Duodenal mucosa (tissue), 2 donors: ENCODE results near the gene OLIG3.

Experiments used
- H3K27ac ChIP-seq: one replicate; pipeline ENCODE4 v1.7.0; 2013; ENCODE audit warnings: low read depth, low read length
- H3K27me3 ChIP-seq, 2 donors: one replicate each; pipeline ENCODE4 v1.7.0; 2013; ENCODE audit warnings: low read length in 2 of 2, control low read depth in 1 of 2; ENCODE audit not compliant: insufficient read depth in 2 of 2, control insufficient read depth in 1 of 2
- H3K36me3 ChIP-seq, 2 donors: one replicate each; pipeline ENCODE4 v1.7.0; 2013; ENCODE audit warnings: low read length in 2 of 2, control low read depth in 1 of 2; ENCODE audit not compliant: insufficient read depth in 2 of 2, control insufficient read depth in 1 of 2
- H3K4me1 ChIP-seq, 2 donors: one replicate each; pipeline ENCODE4 v1.7.0; 2013; ENCODE audit warnings: low read length in 2 of 2, control low read depth in 1 of 2; ENCODE audit not compliant: insufficient read depth in 2 of 2, control insufficient read depth in 1 of 2
- H3K4me3 ChIP-seq, 2 donors: one replicate each; pipeline ENCODE4 v1.7.0; 2013; ENCODE audit warnings: low read length in 2 of 2, low read depth in 1 of 2
- H3K9ac ChIP-seq, 2 donors: one replicate each; pipeline ENCODE4 v1.7.0; 2013; ENCODE audit warnings: low read length in 2 of 2, low read depth in 1 of 2
- H3K9me3 ChIP-seq, 2 donors: one replicate each; pipeline ENCODE4 v1.7.0; 2013; ENCODE audit warnings: low read length in 2 of 2, control low read depth in 1 of 2; ENCODE audit not compliant: control insufficient read depth in 1 of 2

The OLIG3 gene

GRCh38 chr6:137489046-137490005 is 4.9 kb downstream of the OLIG3 start:
- H3K4me1 ChIP-seq = peaks cover 7 to 11% of the 10 kb centered on the region in 2 donors
- H3K9me3 ChIP-seq = no peaks in the 10 kb centered on the region
- no peak overlapping the region for H3K27ac ChIP-seq
- no peak overlapping the region for H3K4me3 ChIP-seq
- peaks cover 84 to 93% of the 10 kb centered on the region in 2 donors for H3K27me3 ChIP-seq
- no peaks in the 10 kb centered on the region for H3K36me3 ChIP-seq
- H3K9ac ChIP-seq = no peak overlapping the region

- Histone ChIP-seq H3K4me1 (peaks cover 2 to 7% of the 10 kb centered on the region in 2 donors), H3K4me3 (peak overlapping the region in 1 of 2 donors; percentile 5), H3K27ac (no peak overlapping the region), H3K9ac (no peak overlapping the region), H3K27me3 (peaks cover 78 to 90% of the 10 kb centered on the region in 2 donors), H3K9me3 (no peaks in the 10 kb centered on the region), H3K36me3 (no peaks in the 10 kb centered on the region)
These were observed 5.8 kb downstream of the OLIG3 start for GRCh38 chr6:137488150-137489045.

GRCh38 chr6:137487869-137488149 is 6.4 kb downstream of the OLIG3 start:
- no peaks in the 10 kb centered on the region for H3K9me3 ChIP-seq
- no peaks in the 10 kb centered on the region for H3K36me3 ChIP-seq
- no peak overlapping the region for H3K4me3 ChIP-seq
- H3K4me1 ChIP-seq = peaks cover 0 to 2% of the 10 kb centered on the region in 2 donors
- no peak overlapping the region for H3K9ac ChIP-seq
- H3K27me3 ChIP-seq = peaks cover 74 to 88% of the 10 kb centered on the region in 2 donors
- H3K27ac ChIP-seq = no peak overlapping the region

- Histone ChIP-seq H3K9ac (no peak overlapping the region), H3K4me1 (no peaks in the 10 kb centered on the region), H3K4me3 (no peak overlapping the region), H3K27me3 (peaks cover 69 to 88% of the 10 kb centered on the region in 2 donors), H3K27ac (no peak overlapping the region), H3K36me3 (no peaks in the 10 kb centered on the region), H3K9me3 (no peaks in the 10 kb centered on the region)
These were observed 6.9 kb downstream of the OLIG3 start for GRCh38 chr6:137487181-137487868.

- Histone ChIP-seq H3K4me1 (no peaks in the 10 kb centered on the region), H3K27ac (no peak overlapping the region), H3K36me3 (no peaks in the 10 kb centered on the region), H3K9me3 (no peaks in the 10 kb centered on the region), H3K4me3 (no peak overlapping the region), H3K9ac (no peak overlapping the region), H3K27me3 (peaks cover 61 to 79% of the 10 kb centered on the region in 2 donors)
These were observed 7.8 kb downstream of the OLIG3 start for GRCh38 chr6:137486416-137486815.

GRCh38 chr6:137480431-137480830 is 13.8 kb downstream of the OLIG3 start:
- H3K36me3 ChIP-seq = no peaks in the 10 kb centered on the region

GRCh38 chr6:137475103-137475502 is 19.1 kb downstream of the OLIG3 start:
- Histone ChIP-seq H3K9ac (no peak overlapping the region), H3K9me3 (no peaks in the 10 kb centered on the region), H3K27me3 (peaks cover 0 to 6% of the 10 kb centered on the region in 2 donors)

More at GRCh38 chr6:137480431-137480830, 13.8 kb downstream of the OLIG3 start:
- no peaks in the 10 kb centered on the region for H3K9me3 ChIP-seq
- peaks cover 8 to 32% of the 10 kb centered on the region in 2 donors for H3K27me3 ChIP-seq
- no peak overlapping the region for H3K4me3 ChIP-seq
- H3K9ac ChIP-seq = no peak overlapping the region
- no peaks in the 10 kb centered on the region for H3K4me1 ChIP-seq
- H3K27ac ChIP-seq = no peak overlapping the region

GRCh38 chr6:137473598-137473997 is 20.6 kb downstream of the OLIG3 start:
- Histone ChIP-seq H3K27ac (no peak overlapping the region), H3K9me3 (no peaks in the 10 kb centered on the region), H3K4me1 (no peaks in the 10 kb centered on the region), H3K9ac (no peak overlapping the region), H3K27me3 (no peaks in the 10 kb centered on the region), H3K4me3 (no peak overlapping the region), H3K36me3 (no peaks in the 10 kb centered on the region)

More at GRCh38 chr6:137475103-137475502, 19.1 kb downstream of the OLIG3 start:
- H3K27ac ChIP-seq = no peak overlapping the region
- H3K4me3 ChIP-seq = no peak overlapping the region
- no peaks in the 10 kb centered on the region for H3K4me1 ChIP-seq
- H3K36me3 ChIP-seq = no peaks in the 10 kb centered on the region

GRCh38 chr6:137472641-137473137 is 21.5 kb downstream of the OLIG3 start:
- Histone ChIP-seq H3K9ac (no peak overlapping the region), H3K27ac (no peak overlapping the region), H3K4me1 (no peaks in the 10 kb centered on the region), H3K4me3 (no peak overlapping the region), H3K36me3 (no peaks in the 10 kb centered on the region), H3K27me3 (no peaks in the 10 kb centered on the region), H3K9me3 (no peaks in the 10 kb centered on the region)
